T-cell (primary cell): ENCODE measurements around the gene VRTN. TPM values are rescaled to one million over a fixed set of nuclear protein-coding genes. Genes with fewer than 3 reads are reported as not detected.

Source experiments
- ATAC-seq, 4 experiments: fragments of 200-7000 bp in 3 of 4; fragments of 150-1000 bp in 1 of 4; cut with Tn5 transposase; replicated peaks in 1 of 4; 1 replicate in 3 of 4; 2 replicates in 1 of 4; pipeline ENCODE4 v1.10.0; 2021; ENCODE audit warnings: moderate library complexity in 3 of 4, mild to moderate bottlenecking in 2 of 4, moderate number of reproducible peaks in 1 of 4
- CTCF ChIA-PET, 2 donors: fragments of 300-600 bp; sonication (Branson Sonifier 250); formaldehyde crosslinking; loops; one replicate each; lab custom pipeline; 2022; ENCODE audit warnings: antibody characterized with exemption in 2 of 2; lab: Charles Lee
- POLR2A ChIA-PET, 2 donors: fragments of 300-600 bp; sonication (Branson Sonifier 250); formaldehyde crosslinking; loops; one replicate each; lab custom pipeline; 2022; ENCODE audit warnings: antibody characterized with exemption in 2 of 2; lab: Charles Lee
- DNase-seq, 35 experiments: peaks; one replicate each; pipeline versions ENCODE4 v3.0.0 to v3.0.0-alpha.2; 2013 to 2023
- H3K27ac ChIP-seq: one replicate; pipeline ENCODE4 v1.5.1; 2013; ENCODE audit warnings: low read length
- H3K27me3 ChIP-seq, 2 experiments: replicated peaks in 1 of 2; 1 replicate in 1 of 2; 2 replicates in 1 of 2; pipeline versions ENCODE4 v1.6.1 to v1.7.0; 2013; ENCODE audit warnings: low read length in 1 of 2, mixed read lengths in 1 of 2; ENCODE audit not compliant: control insufficient read depth in 2 of 2, insufficient read depth in 2 of 2; ENCODE audit errors: extremely low read depth in 1 of 2
- H3K36me3 ChIP-seq, 2 donors: 1 replicate in 1 of 2; 2 replicates in 1 of 2; pipeline versions ENCODE4 v1.6.1 to v1.7.0; 2013; ENCODE audit warnings: low read length in 1 of 2; ENCODE audit not compliant: control insufficient read depth in 2 of 2, insufficient read depth in 1 of 2; ENCODE audit errors: extremely low read depth in 1 of 2
- H3K4me1 ChIP-seq, 2 experiments: 1 replicate in 1 of 2; 2 replicates in 1 of 2; pipeline versions ENCODE4 v1.6.1 to v1.7.0; 2013; ENCODE audit warnings: low read length in 2 of 2, mixed read lengths in 1 of 2; ENCODE audit not compliant: insufficient read depth in 2 of 2, control insufficient read depth in 1 of 2; ENCODE audit errors: extremely low read depth in 1 of 2
- H3K4me3 ChIP-seq, 2 donors: 1 replicate in 1 of 2; 2 replicates in 1 of 2; pipeline versions ENCODE4 v1.5.1 to v1.7.0; 2013; ENCODE audit warnings: mild to moderate bottlenecking in 2 of 2, low read length in 1 of 2, moderate library complexity in 1 of 2; ENCODE audit not compliant: control insufficient read depth in 1 of 2; ENCODE audit errors: extremely low read depth in 1 of 2
- H3K9me3 ChIP-seq: 2 replicates; pipeline ENCODE4 v1.7.0; 2013
- H3K27ac Mint-ChIP-seq, 2 donors: one replicate each; pipeline ENCODE4 v1.8.0; 2020 to 2021; ENCODE audit warnings: mild to moderate bottlenecking in 2 of 2, mixed read lengths in 2 of 2
- H3K27me3 Mint-ChIP-seq, 2 donors: one replicate each; pipeline ENCODE4 v1.8.0; 2021 to 2022; ENCODE audit warnings: mixed read lengths in 2 of 2
- H3K36me3 Mint-ChIP-seq: one replicate; pipeline ENCODE4 v1.8.0; 2021; ENCODE audit warnings: mixed read lengths
- H3K4me1 Mint-ChIP-seq, 3 donors: one replicate each; pipeline ENCODE4 v1.8.0; 2020 to 2022; ENCODE audit warnings: mixed read lengths in 3 of 3, mild to moderate bottlenecking in 1 of 3
- H3K4me3 Mint-ChIP-seq, 3 donors: one replicate each; pipeline ENCODE4 v1.8.0; 2020 to 2022; ENCODE audit warnings: mild to moderate bottlenecking in 3 of 3, mixed read lengths in 3 of 3, moderate library complexity in 3 of 3
- H3K9me3 Mint-ChIP-seq, 3 donors: one replicate each; pipeline ENCODE4 v1.8.0; 2020 to 2022; ENCODE audit warnings: mixed read lengths in 3 of 3
- WGBS: methylation state at CpG from one replicate; pipeline ENCODE4 v1.1.5; 2013; ENCODE audit warnings: missing lambda C conversion rate; ENCODE audit not compliant: insufficient coverage; 5-methylcytosine and 5-hydroxymethylcytosine counted together
- total RNA-seq, 35 experiments: library from RNA in 6 of 35; stranded (reverse) in 6 of 35; fragments of 120-200 nt in 1 of 35; gene quantifications; one replicate each; pipeline versions ENCODE4 v1.2.1 to v1.2.4 and lab custom pipeline; 2013 to 2026

Gene VRTN
- total RNA-seq, 5 donors from 2014 or later (not counting 1 experiment from before 2014, with no cell fraction given): 0.06 to 0.09 TPM; not detected in 3

DNA sequence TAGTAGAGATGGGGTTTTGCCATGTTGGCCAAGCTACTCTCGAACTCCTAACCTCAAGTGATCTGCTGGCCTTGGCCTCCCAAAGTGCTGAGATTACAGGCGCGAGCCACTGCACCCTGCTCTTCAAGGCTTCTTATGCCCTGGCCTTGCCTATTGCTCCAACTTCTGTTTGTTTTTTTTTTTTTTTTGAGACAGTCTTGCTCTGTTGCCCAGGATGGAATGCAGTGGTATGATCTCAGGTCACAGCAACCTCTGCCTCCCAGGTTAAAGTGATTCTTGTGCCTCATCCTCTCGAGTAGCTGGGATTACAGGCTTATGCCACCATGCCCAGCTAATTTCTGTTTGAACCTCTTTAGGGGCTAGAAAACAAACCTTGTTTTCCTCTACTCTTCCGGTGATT lies 39.6 kb upstream of the VRTN start:
- H3K27ac Mint-ChIP-seq: no peak overlapping the region

GRCh38 chr14:74309125-74310022 lies 38.9 kb upstream of the VRTN start:
- Histone ChIP-seq H3K4me1 (no peaks in the 10 kb centered on the region), H3K9me3 (no peaks in the 10 kb centered on the region), H3K4me3 (no peak overlapping the region), H3K27ac (no peak overlapping the region), H3K27me3 (peaks cover 0 to 3% of the 10 kb centered on the region in 2 experiments), H3K36me3 (no peaks in the 10 kb centered on the region)
- no peaks in the 10 kb centered on the region for H3K36me3 Mint-ChIP-seq
- H3K4me1 Mint-ChIP-seq: no peaks in the 10 kb centered on the region
- WGBS: no CpG with 5 or more reads among the region's 8 CpGs
- no peak overlapping the region for H3K4me3 Mint-ChIP-seq
- no peak overlapping the region for H3K27ac Mint-ChIP-seq
- CTCF ChIA-PET: interaction anchor here in 1 of 2 donors (0.7 kb wide), 1 partner anchor 35 kb away, joined by 3 read pairs; no protein-coding TSS in a partner anchor
- no peaks in the 10 kb centered on the region for H3K9me3 Mint-ChIP-seq
- DNase-seq: no peak
- POLR2A ChIA-PET: no interaction called here
- no peak for ATAC-seq
- peaks cover 0 to 3% of the 10 kb centered on the region in 2 donors for H3K27me3 Mint-ChIP-seq

More for the DNA sequence above, 39.6 kb upstream of the VRTN start:
- Mint-ChIP-seq H3K36me3 (no peaks in the 10 kb centered on the region), H3K4me1 (peaks cover 0 to 4% (median 0%) of the 10 kb centered on the region in 3 donors), H3K4me3 (no peak overlapping the region), H3K9me3 (no peaks in the 10 kb centered on the region), H3K27me3 (peaks cover 0 to 3% of the 10 kb centered on the region in 2 donors)
- Histone ChIP-seq H3K4me3 (no peak overlapping the region), H3K9me3 (no peaks in the 10 kb centered on the region), H3K4me1 (peaks cover 0 to 6% of the 10 kb centered on the region in 2 experiments), H3K27ac (no peak overlapping the region), H3K36me3 (no peaks in the 10 kb centered on the region), H3K27me3 (peaks cover 0 to 3% of the 10 kb centered on the region in 2 experiments)
- POLR2A ChIA-PET: interaction anchor here in 1 of 2 donors (0.7 kb wide), 1 partner anchor 1209 kb away, joined by 3 read pairs; no protein-coding TSS in a partner anchor
- CTCF ChIA-PET: interaction anchor here in 1 of 2 donors (0.7 kb wide), 1 partner anchor 34 kb away, joined by 3 read pairs; no protein-coding TSS in a partner anchor
- no peak for DNase-seq
- WGBS: 97% methylated on average over 4 of the region's 5 CpGs
- no peak for ATAC-seq

- Histone ChIP-seq H3K36me3 (no peaks in the 10 kb centered on the region), H3K9me3 (no peaks in the 10 kb centered on the region), H3K4me1 (no peaks in the 10 kb centered on the region), H3K27me3 (peaks cover 0 to 7% of the 10 kb centered on the region in 2 experiments), H3K4me3 (no peak overlapping the region), H3K27ac (no peak overlapping the region)
- no peaks in the 10 kb centered on the region for H3K36me3 Mint-ChIP-seq
- H3K27me3 Mint-ChIP-seq: peaks cover 3% of the 10 kb centered on the region in 2 donors
- H3K9me3 Mint-ChIP-seq: no peaks in the 10 kb centered on the region
- ChIA-PET POLR2A (no interaction called here), CTCF (interaction anchor here in 1 of 2 donors (0.6 kb wide), 1 partner anchor 646 kb away, joined by 3 read pairs; no protein-coding TSS in a partner anchor)
- DNase-seq: no peak
- no peaks in the 10 kb centered on the region for H3K4me1 Mint-ChIP-seq
- no peak overlapping the region for H3K4me3 Mint-ChIP-seq
- 79% methylated on average over 2 of the region's 2 CpGs for WGBS
- ATAC-seq: no peak
- no peak overlapping the region for H3K27ac Mint-ChIP-seq
Measured at GRCh38 chr14:74312161-74312560, 36.1 kb upstream of the VRTN start.

GRCh38 chr14:74313601-74314000 lies 34.7 kb upstream of the VRTN start:
- Histone ChIP-seq H3K36me3 (no peaks in the 10 kb centered on the region), H3K4me1 (no peaks in the 10 kb centered on the region), H3K27me3 (peaks cover 0 to 7% of the 10 kb centered on the region in 2 experiments), H3K9me3 (no peaks in the 10 kb centered on the region), H3K27ac (no peak overlapping the region), H3K4me3 (no peak overlapping the region)
- ATAC-seq (no peak), DNase-seq (no peak)
- Mint-ChIP-seq H3K4me3 (no peak overlapping the region), H3K9me3 (no peaks in the 10 kb centered on the region), H3K4me1 (no peaks in the 10 kb centered on the region), H3K27me3 (peaks cover 3% of the 10 kb centered on the region in 2 donors), H3K36me3 (no peaks in the 10 kb centered on the region), H3K27ac (no peak overlapping the region)
- ChIA-PET CTCF (interaction anchor here in 1 of 2 donors (0.7 kb wide), 1 partner anchor 1000 kb away, joined by 4 read pairs; no protein-coding TSS in a partner anchor), POLR2A (no interaction called here)
- WGBS: 80% methylated on average over 1 of the region's 5 CpGs

DNA sequence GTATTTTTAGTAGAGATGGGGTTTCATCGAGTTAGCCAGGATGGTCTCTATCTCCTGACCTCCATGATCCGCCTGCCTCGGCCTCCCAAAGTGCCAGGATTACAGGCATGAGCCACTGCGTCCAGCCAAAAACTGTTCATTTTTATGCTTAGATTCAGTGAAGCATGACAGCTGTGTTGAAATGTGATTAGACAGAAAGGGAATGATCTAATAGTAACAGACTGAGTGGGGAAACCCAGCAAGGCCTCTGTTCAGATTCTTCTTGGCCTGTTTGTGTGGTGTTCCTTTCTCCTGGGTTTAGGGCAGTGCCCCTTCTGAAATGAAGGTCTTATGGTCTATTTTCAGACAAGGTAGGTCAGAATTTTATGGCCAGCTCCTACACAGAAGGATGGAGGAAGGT lies 33.7 kb upstream of the VRTN start:
- H3K4me1 ChIP-seq: no peaks in the 10 kb centered on the region
- H3K27ac Mint-ChIP-seq: no peak overlapping the region
- H3K27me3 ChIP-seq: peaks cover 0 to 7% of the 10 kb centered on the region in 2 experiments
- no peaks in the 10 kb centered on the region for H3K4me1 Mint-ChIP-seq
- 92% methylated on average over 4 of the region's 4 CpGs for WGBS
- no peak for DNase-seq
- no peaks in the 10 kb centered on the region for H3K36me3 ChIP-seq
- peaks cover 0 to 6% of the 10 kb centered on the region in 2 donors for H3K27me3 Mint-ChIP-seq
- no peaks in the 10 kb centered on the region for H3K36me3 Mint-ChIP-seq
- no peak overlapping the region for H3K4me3 ChIP-seq
- no peak for ATAC-seq
- H3K9me3 Mint-ChIP-seq: no peaks in the 10 kb centered on the region
- CTCF ChIA-PET: no interaction called here
- H3K27ac ChIP-seq: no peak overlapping the region
- H3K9me3 ChIP-seq: no peaks in the 10 kb centered on the region
- no peak overlapping the region for H3K4me3 Mint-ChIP-seq
- POLR2A ChIA-PET: no interaction called here

DNA sequence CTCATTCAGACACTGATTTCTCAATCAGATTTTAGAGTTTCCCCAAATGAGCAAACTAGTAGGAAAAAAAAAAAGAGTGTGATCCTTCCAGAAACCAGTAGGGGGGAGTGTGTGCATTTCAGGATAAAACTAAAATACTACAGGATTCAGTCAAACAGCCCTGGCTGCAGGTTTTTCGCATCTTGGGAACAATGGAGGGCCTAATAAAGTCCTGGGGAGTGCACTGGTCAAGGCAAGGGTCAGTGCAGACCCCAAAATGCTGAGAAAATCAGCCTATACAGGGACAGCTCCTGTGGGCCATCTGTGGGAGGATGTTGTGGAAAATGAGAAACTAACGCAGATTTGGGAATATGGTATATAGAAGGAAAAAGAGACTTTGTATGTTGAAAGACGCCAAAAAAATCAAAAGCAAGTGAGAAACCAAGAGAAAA lies 23.3 kb upstream of the VRTN start:
- Mint-ChIP-seq H3K4me1 (no peaks in the 10 kb centered on the region), H3K9me3 (no peaks in the 10 kb centered on the region), H3K36me3 (no peaks in the 10 kb centered on the region), H3K27ac (no peak overlapping the region), H3K4me3 (no peak overlapping the region), H3K27me3 (peaks cover 18 to 29% of the 10 kb centered on the region in 2 donors)
- ChIA-PET POLR2A (no interaction called here), CTCF (interaction anchor here in 1 of 2 donors (1.0 kb wide), 1 partner anchor 24 kb away, joined by 3 read pairs; no protein-coding TSS in a partner anchor)
- ATAC-seq (no peak), DNase-seq (peak in 1 of 35 experiments; percentile 15)
- Histone ChIP-seq H3K27ac (no peak overlapping the region), H3K36me3 (no peaks in the 10 kb centered on the region), H3K9me3 (no peaks in the 10 kb centered on the region), H3K27me3 (peaks cover 0 to 27% of the 10 kb centered on the region in 2 experiments), H3K4me1 (no peaks in the 10 kb centered on the region), H3K4me3 (no peak overlapping the region)
- WGBS: 63% methylated on average over 1 of the region's 3 CpGs
